Activated CD8-positive, alpha-beta T cell treated with anti-CD3 and anti-CD28 coated beads for 36 hours (primary cell): ENCODE results near the gene VSX1. TPM values are rescaled to one million over a fixed set of nuclear protein-coding genes. Genes with fewer than 3 reads are reported as not detected.

Source experiments
- ATAC-seq: fragments of 200-7000 bp; cut with Tn5 transposase; one replicate; pipeline ENCODE4 v1.10.0; 2021; ENCODE audit warnings: mild to moderate bottlenecking, moderate library complexity
- CTCF ChIA-PET: fragments of 350-600 bp; sonication (Branson Sonifier 250); formaldehyde crosslinking; loops from one replicate; lab custom pipeline; 2021; ENCODE audit warnings: antibody characterized with exemption; lab: Charles Lee
- POLR2A ChIA-PET: fragments of 350-600 bp; sonication (Branson Sonifier 250); formaldehyde crosslinking; loops from one replicate; lab custom pipeline; 2021; ENCODE audit warnings: antibody characterized with exemption; lab: Charles Lee
- DNase-seq: peaks from one replicate; pipeline ENCODE4 v3.0.0-alpha.2; 2020
- H3K27ac Mint-ChIP-seq: one replicate; pipeline ENCODE4 v1.8.0; 2021; ENCODE audit warnings: mild to moderate bottlenecking, mixed read lengths
- H3K27me3 Mint-ChIP-seq: one replicate; pipeline ENCODE4 v1.8.0; 2021; ENCODE audit warnings: mixed read lengths
- H3K36me3 Mint-ChIP-seq: one replicate; pipeline ENCODE4 v1.8.0; 2021; ENCODE audit warnings: low read depth, mixed read lengths
- H3K4me1 Mint-ChIP-seq: one replicate; pipeline ENCODE4 v1.8.0; 2021; ENCODE audit warnings: low read depth, mixed read lengths
- H3K4me3 Mint-ChIP-seq: one replicate; pipeline ENCODE4 v1.8.0; 2021; ENCODE audit warnings: mild to moderate bottlenecking, moderate library complexity, mixed read lengths
- H3K9me3 Mint-ChIP-seq: one replicate; pipeline ENCODE4 v1.8.0; 2021; ENCODE audit warnings: mixed read lengths
- CTCF ChIP-seq: fragments of 200-600 bp; IDR thresholded peaks from one replicate; pipeline ENCODE4 v1.8.0; 2022; ENCODE audit warnings: antibody characterized with exemption, mild to moderate bottlenecking
- intact Hi-C: fragments of 100-400 bp; cut with micrococcal nuclease; formaldehyde crosslinking; loops from one replicate; pipeline ENCODE4 v1.10.0; 2022
- total RNA-seq, 2 experiments: library from RNA; stranded (reverse); gene quantifications; one replicate each; pipeline ENCODE4 v1.2.3, GENCODE V29; 2021

Gene VSX1
- total RNA-seq, 2 experiments from 2014 or later = not detected

GRCh38 chr20:25097498-25097897 is 15.6 kb upstream of the VSX1 start:
- no peaks in the 10 kb centered on the region for H3K9me3 Mint-ChIP-seq
- H3K27me3 Mint-ChIP-seq = no peaks in the 10 kb centered on the region
- H3K4me1 Mint-ChIP-seq = peaks cover 20% of the 10 kb centered on the region

GRCh38 chr20:25090492-25091429 is 8.8 kb upstream of the VSX1 start:
- ChIA-PET POLR2A (interaction anchor here (0.6 to 1.3 kb wide), 6 partner anchors 11 to 149 kb away, joined by 3 to 4 read pairs (median 3); partner anchors contain the start of gene APMAP), CTCF (interaction anchor here (0.6 to 1.8 kb wide), 13 partner anchors 9 to 157 kb away, joined by 3 to 9 read pairs (median 3); no protein-coding TSS in a partner anchor)
- no peaks in the 10 kb centered on the region for H3K9me3 Mint-ChIP-seq
- H3K27me3 Mint-ChIP-seq = peaks cover 3% of the 10 kb centered on the region
- intact Hi-C loops = no loop called here
- peak overlapping the region; percentile 50 for H3K27ac Mint-ChIP-seq
- H3K36me3 Mint-ChIP-seq = no peaks in the 10 kb centered on the region
- H3K4me3 Mint-ChIP-seq = no peak overlapping the region
- peaks cover 28% of the 10 kb centered on the region for H3K4me1 Mint-ChIP-seq
- ATAC-seq (peak; percentile 96), DNase-seq (peak; percentile 87)
- TF ChIP-seq CTCF = no peak

More at GRCh38 chr20:25097498-25097897, 15.6 kb upstream of the VSX1 start:
- CTCF ChIA-PET = no interaction called here
- Mint-ChIP-seq H3K4me3 (no peak overlapping the region), H3K36me3 (no peaks in the 10 kb centered on the region), H3K27ac (no peak overlapping the region)
- intact Hi-C loops = no loop called here
- DNase-seq = no peak
- no peak for ATAC-seq
- POLR2A ChIA-PET = no interaction called here
- TF ChIP-seq CTCF = no peak

GRCh38 chr20:25089662-25090061 is 7.7 kb upstream of the VSX1 start:
- no peak for TF ChIP-seq CTCF
- Mint-ChIP-seq H3K4me1 (peaks cover 28% of the 10 kb centered on the region), H3K4me3 (no peak overlapping the region), H3K27ac (no peak overlapping the region), H3K36me3 (no peaks in the 10 kb centered on the region), H3K9me3 (no peaks in the 10 kb centered on the region), H3K27me3 (peaks cover 7% of the 10 kb centered on the region)
- ChIA-PET POLR2A (no interaction called here), CTCF (interaction anchor here (0.8 to 1.6 kb wide), 7 partner anchors 15 to 96 kb away, joined by 3 to 9 read pairs (median 4); no protein-coding TSS in a partner anchor)
- DNase-seq (no peak), ATAC-seq (no peak)
- intact Hi-C loops = no loop called here

- peaks cover 28% of the 10 kb centered on the region for H3K4me1 Mint-ChIP-seq
- no peaks in the 10 kb centered on the region for H3K9me3 Mint-ChIP-seq
- ChIA-PET POLR2A (no interaction called here), CTCF (no interaction called here)
- ATAC-seq = no peak
- peaks cover 13% of the 10 kb centered on the region for H3K27me3 Mint-ChIP-seq
- H3K27ac Mint-ChIP-seq = no peak overlapping the region
- DNase-seq = no peak
- no peak for TF ChIP-seq CTCF
- no peaks in the 10 kb centered on the region for H3K36me3 Mint-ChIP-seq
- intact Hi-C loops = no loop called here
- no peak overlapping the region for H3K4me3 Mint-ChIP-seq
Observed at GRCh38 chr20:25089096-25089495, 7.2 kb upstream of the VSX1 start.

GRCh38 chr20:25088267-25088666 is 6.3 kb upstream of the VSX1 start:
- Mint-ChIP-seq H3K36me3 (no peaks in the 10 kb centered on the region), H3K27ac (no peak overlapping the region), H3K4me1 (peaks cover 32% of the 10 kb centered on the region), H3K27me3 (peaks cover 21% of the 10 kb centered on the region), H3K4me3 (no peak overlapping the region), H3K9me3 (no peaks in the 10 kb centered on the region)
- ChIA-PET CTCF (no interaction called here), POLR2A (no interaction called here)
- ATAC-seq (no peak), DNase-seq (no peak)
- intact Hi-C loops = no loop called here
- no peak for TF ChIP-seq CTCF
